PC-3 (cell line): Measurements from ENCODE around the gene PFN4.

ENCODE experiments used
- CTCF ChIP-seq: fragments of 300-600 bp; sonication (generic); conservative IDR thresholded peaks from 2 replicates; pipeline ENCODE4 v1.5.1; 2017; ENCODE audit warnings: antibody characterized with exemption, low read depth, mild to moderate bottlenecking, low read length
- EZH2phosphoT487 ChIP-seq: fragments of 300-600 bp; sonication (generic); IDR thresholded peaks from 2 replicates; pipeline ENCODE4 v1.6.1; 2018; ENCODE audit warnings: mild to moderate bottlenecking, antibody characterized with exemption, low read length, borderline replicate concordance

- TF ChIP-seq CTCF (no peak), EZH2phosphoT487 (no peak)
These were observed 34.2 kb downstream of the PFN4 start for GRCh38 chr2:24088821-24089359.
